B cell (primary cell): ENCODE results near the gene CFLAR. TPM values are rescaled to one million over a fixed set of nuclear protein-coding genes. Genes with fewer than 3 reads are reported as not detected.

ENCODE experiments used
- ATAC-seq: fragments of 200-7000 bp; cut with Tn5 transposase; one replicate; pipeline ENCODE4 v1.10.0; 2021; ENCODE audit warnings: low read depth, mild to moderate bottlenecking, moderate number of reproducible peaks, moderate library complexity
- CTCF ChIA-PET: fragments of 350-600 bp; sonication (Branson Sonifier 250); formaldehyde crosslinking; loops from one replicate; lab custom pipeline; 2021; ENCODE audit warnings: antibody characterized with exemption, inconsistent platforms; lab: Charles Lee
- POLR2A ChIA-PET: fragments of 350-600 bp; sonication (Branson Sonifier 250); formaldehyde crosslinking; loops from one replicate; lab custom pipeline; 2021; ENCODE audit warnings: antibody characterized with exemption; lab: Charles Lee
- DNase-seq: peaks from one replicate; pipeline ENCODE4 v3.0.0; 2013
- H2AFZ ChIP-seq: 2 replicates; pipeline ENCODE4 v1.6.1; 2012; ENCODE audit warnings: mild to moderate bottlenecking, low read depth, low read length; ENCODE audit not compliant: insufficient read depth, poor library complexity, severe bottlenecking
- H3K27ac ChIP-seq, 2 donors: 1 replicate in 1 of 2; 2 replicates in 1 of 2; pipeline ENCODE4 v1.5.1; 2012 to 2013; ENCODE audit warnings: low read length in 2 of 2, mild to moderate bottlenecking in 2 of 2, moderate library complexity in 1 of 2
- H3K27me3 ChIP-seq, 4 experiments: fragments of 200-600 bp in 1 of 4; sonication (generic) in 1 of 4; replicated peaks in 1 of 4; 1 replicate in 2 of 4; 2 replicates in 2 of 4; pipeline versions ENCODE4 v1.6.1 to v1.7.0; 2013 to 2016; ENCODE audit warnings: low read length in 3 of 4, mild to moderate bottlenecking in 2 of 4, mixed read lengths in 1 of 4, moderate library complexity in 1 of 4; ENCODE audit not compliant: insufficient read depth in 4 of 4, control insufficient read depth in 3 of 4; ENCODE audit errors: control extremely low read depth in 1 of 4
- H3K36me3 ChIP-seq, 2 experiments: replicated peaks in 1 of 2; 1 replicate in 1 of 2; 2 replicates in 1 of 2; pipeline versions ENCODE4 v1.6.1 to v1.7.1; 2013; ENCODE audit warnings: low read length in 1 of 2; ENCODE audit not compliant: insufficient read depth in 2 of 2, control insufficient read depth in 1 of 2; ENCODE audit errors: control extremely low read depth in 1 of 2, extremely low read depth in 1 of 2
- H3K4me1 ChIP-seq, 2 donors: fragments of 200-600 bp in 1 of 2; sonication (generic) in 1 of 2; 1 replicate in 1 of 2; 2 replicates in 1 of 2; pipeline versions ENCODE4 v1.5.1 to v1.6.1; 2013 to 2017; ENCODE audit warnings: low read length in 2 of 2; ENCODE audit not compliant: control insufficient read depth in 2 of 2, insufficient read depth in 2 of 2
- H3K4me2 ChIP-seq: replicated peaks from 2 replicates; pipeline ENCODE3; 2012; ENCODE audit warnings: mild to moderate bottlenecking, low read depth, low read length; ENCODE audit not compliant: poor library complexity, severe bottlenecking
- H3K4me3 ChIP-seq, 5 experiments: fragments of 200-600 bp in 1 of 5; sonication (generic) in 1 of 5; 1 replicate in 3 of 5; 2 replicates in 2 of 5; pipeline versions ENCODE4 v1.5.1 to v1.7.0; 2011 to 2016; ENCODE audit warnings: low read length in 4 of 5, mild to moderate bottlenecking in 4 of 5, low read depth in 2 of 5, control low read depth in 1 of 5, moderate library complexity in 1 of 5; ENCODE audit not compliant: insufficient read depth in 1 of 5; ENCODE audit errors: control extremely low read depth in 1 of 5, extremely low read depth in 1 of 5
- H3K79me2 ChIP-seq: fragments of 200-600 bp; sonication (generic); one replicate; pipeline ENCODE4 v1.6.0; 2016; ENCODE audit warnings: low read length; ENCODE audit not compliant: control insufficient read depth, insufficient read depth
- H3K9ac ChIP-seq: fragments of 200-600 bp; sonication (generic); 2 replicates; pipeline ENCODE4 v1.6.1; 2017; ENCODE audit warnings: mild to moderate bottlenecking, low read length, moderate library complexity
- H3K9me3 ChIP-seq, 3 donors: one replicate each; pipeline versions ENCODE4 v1.6.1 to v1.7.1; 2013; ENCODE audit warnings: low read length in 2 of 3; ENCODE audit not compliant: control insufficient read depth in 2 of 3, insufficient read depth in 1 of 3; ENCODE audit errors: control extremely low read depth in 1 of 3
- H4K20me1 ChIP-seq: 2 replicates; pipeline ENCODE4 v1.6.0; 2012; ENCODE audit warnings: mild to moderate bottlenecking, low read length; ENCODE audit not compliant: insufficient read depth, control insufficient read depth, poor library complexity, severe bottlenecking
- H3K27ac Mint-ChIP-seq: one replicate; pipeline ENCODE4 v1.8.0; 2021; ENCODE audit warnings: mixed read lengths
- H3K27me3 Mint-ChIP-seq: one replicate; pipeline ENCODE4 v1.8.0; 2021; ENCODE audit warnings: mixed read lengths
- H3K4me1 Mint-ChIP-seq: one replicate; pipeline ENCODE4 v1.8.0; 2021; ENCODE audit warnings: mixed read lengths
- H3K4me3 Mint-ChIP-seq: one replicate; pipeline ENCODE4 v1.8.0; 2021; ENCODE audit warnings: mixed read lengths
- H3K9me3 Mint-ChIP-seq: one replicate; pipeline ENCODE4 v1.8.0; 2022; ENCODE audit warnings: mixed read lengths; ENCODE audit not compliant: insufficient read depth
- EZH2 ChIP-seq: IDR thresholded peaks from 2 replicates; pipeline ENCODE4 v1.6.1; 2012; ENCODE audit warnings: borderline replicate concordance, low read depth, mild to moderate bottlenecking, moderate library complexity, low read length; ENCODE audit not compliant: insufficient read depth, poor library complexity, severe bottlenecking
- WGBS: methylation state at CpG from one replicate; pipeline ENCODE4 v1.1.5; 2013; ENCODE audit warnings: missing lambda C conversion rate; ENCODE audit not compliant: insufficient coverage; 5-methylcytosine and 5-hydroxymethylcytosine counted together
- intact Hi-C: fragments of 100-400 bp; cut with micrococcal nuclease; formaldehyde crosslinking; loops from one replicate; pipeline ENCODE4 v1.10.0; 2022
- polyA plus RNA-seq: library from polyadenylated mRNA; depleted of rRNA; stranded (reverse); fragments of >200 nt; gene quantifications from 2 replicates; pipeline ENCODE4 v1.2.3, GENCODE V29; 2012
- total RNA-seq, 2 donors: library from RNA; stranded (reverse); fragments of 120-200 nt in 1 of 2; gene quantifications; 1 replicate in 1 of 2; 2 replicates in 1 of 2; pipeline versions ENCODE4 v1.2.3 to v1.2.4, GENCODE V29; 2013 to 2022
- TF ChIP-seq, protein P1 (sequence below): fragments of 200-600 bp; IDR thresholded peaks from one replicate; pipeline ENCODE4 v1.8.0; 2022; ENCODE audit warnings: antibody characterized with exemption, mild to moderate bottlenecking

Gene CFLAR
- total and polyA plus RNA-seq, 2 donors (not counting 1 experiment from before 2014, with no cell fraction given) = 58.4 to 216 TPM

- H4K20me1 ChIP-seq = no peaks in the 10 kb centered on the region
- H3K79me2 ChIP-seq = peaks cover 10% of the 10 kb centered on the region
- H3K27ac ChIP-seq = peak overlapping the region in 1 of 2 donors; percentile 10
- no peaks in the 10 kb centered on the region for H3K9me3 ChIP-seq
- H3K4me1 ChIP-seq = peaks cover 14 to 20% of the 10 kb centered on the region in 2 donors
- no peak for ATAC-seq
- Mint-ChIP-seq H3K27me3 (no peaks in the 10 kb centered on the region), H3K4me3 (no peak overlapping the region), H3K9me3 (no peaks in the 10 kb centered on the region), H3K27ac (peak overlapping the region; percentile 38), H3K4me1 (peaks cover 33% of the 10 kb centered on the region)
- no peak overlapping the region for H3K4me2 ChIP-seq
- no peak for DNase-seq
- ChIA-PET CTCF (interaction anchor here (1.0 to 2.0 kb wide), 3 partner anchors 10 to 185 kb away, joined by 3 to 7 read pairs (median 5); partner anchors contain the start of gene ORC2), POLR2A (interaction anchor here (0.5 kb wide), 1 partner anchor 12 kb away, joined by 6 read pairs; no protein-coding TSS in a partner anchor)
- H2AFZ ChIP-seq = no peak overlapping the region
- no peaks in the 10 kb centered on the region for H3K27me3 ChIP-seq
- no CpG with 5 or more reads among the region's 1 CpG for whole genome bisulfite sequencing
- no peak overlapping the region for H3K4me3 ChIP-seq
- peaks cover 4 to 52% of the 10 kb centered on the region in 2 experiments for H3K36me3 ChIP-seq
- intact Hi-C loops = no loop called here
- no peak overlapping the region for H3K9ac ChIP-seq
- TF ChIP-seq EZH2 = no peak
- TF ChIP-seq, protein P1, sequence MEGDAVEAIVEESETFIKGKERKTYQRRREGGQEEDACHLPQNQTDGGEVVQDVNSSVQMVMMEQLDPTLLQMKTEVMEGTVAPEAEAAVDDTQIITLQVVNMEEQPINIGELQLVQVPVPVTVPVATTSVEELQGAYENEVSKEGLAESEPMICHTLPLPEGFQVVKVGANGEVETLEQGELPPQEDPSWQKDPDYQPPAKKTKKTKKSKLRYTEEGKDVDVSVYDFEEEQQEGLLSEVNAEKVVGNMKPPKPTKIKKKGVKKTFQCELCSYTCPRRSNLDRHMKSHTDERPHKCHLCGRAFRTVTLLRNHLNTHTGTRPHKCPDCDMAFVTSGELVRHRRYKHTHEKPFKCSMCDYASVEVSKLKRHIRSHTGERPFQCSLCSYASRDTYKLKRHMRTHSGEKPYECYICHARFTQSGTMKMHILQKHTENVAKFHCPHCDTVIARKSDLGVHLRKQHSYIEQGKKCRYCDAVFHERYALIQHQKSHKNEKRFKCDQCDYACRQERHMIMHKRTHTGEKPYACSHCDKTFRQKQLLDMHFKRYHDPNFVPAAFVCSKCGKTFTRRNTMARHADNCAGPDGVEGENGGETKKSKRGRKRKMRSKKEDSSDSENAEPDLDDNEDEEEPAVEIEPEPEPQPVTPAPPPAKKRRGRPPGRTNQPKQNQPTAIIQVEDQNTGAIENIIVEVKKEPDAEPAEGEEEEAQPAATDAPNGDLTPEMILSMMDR = no peak
These were observed 32.5 kb downstream of the CFLAR start for GRCh38 chr2:201148434-201148990.
